Measurements from ENCODE around the gene RCAN1. TPM values are rescaled to one million over a fixed set of nuclear protein-coding genes. Genes with fewer than 3 reads are reported as not detected.

Gene RCAN1
- total RNA-seq, 2 experiments from 2014 or later, result 6.8 to 8.9 TPM

GRCh38 chr21:34523019-34523555 lies 91.8 kb downstream of the RCAN1 start:
- TF ChIP-seq EZH2phosphoT487 (IDR thresholded peaks at IDR 0.05; ENCODE audit: borderline replicate concordance, low read depth, low read length), result no peak
- no peak for TF ChIP-seq CTCF (conservative IDR thresholded peaks at IDR 0.05; ENCODE audit: low read length)

GRCh38 chr21:34522284-34522683 lies 92.6 kb downstream of the RCAN1 start:
- no peak overlapping the region for H2AFZ ChIP-seq (ENCODE audit: low read length)
- H3K27ac ChIP-seq (ENCODE audit: low read depth, low read length, poor library complexity, severe bottlenecking), result no peak overlapping the region
- TF ChIP-seq CTCF (conservative IDR thresholded peaks at IDR 0.05; ENCODE audit: low read length) (no peak), EZH2phosphoT487 (IDR thresholded peaks at IDR 0.05; ENCODE audit: borderline replicate concordance, low read depth, low read length) (no peak)
- H3K79me2 ChIP-seq (ENCODE audit: insufficient read depth, low read depth, low read length), result no peaks in the 10 kb centered on the region
- BruUV-seq (replicated peaks), result no TSS peak
- H3K9me3 ChIP-seq (ENCODE audit: low read length), result no peaks in the 10 kb centered on the region
- intact Hi-C loops (cut with micrococcal nuclease; ENCODE audit: unreplicated experiment), result no loop called here
- H3K4me1 ChIP-seq (ENCODE audit: insufficient read depth, low read length, poor library complexity, severe bottlenecking), result no peaks in the 10 kb centered on the region
- ChIA-PET CTCF (ENCODE audit: unreplicated experiment) (no interaction called here), POLR2A (interaction anchor here (0.6 to 0.9 kb wide), 4 partner anchors 19 to 1765 kb away, joined by 3 to 4 read pairs (median 3); no protein-coding TSS in a partner anchor)
- no peak overlapping the region for H3K4me2 ChIP-seq (ENCODE audit: low read length)
- H3K9me2 ChIP-seq (ENCODE audit: insufficient read depth, low read length), result no peaks in the 10 kb centered on the region
- H3K36me3 ChIP-seq (ENCODE audit: insufficient read depth, low read length), result no peaks in the 10 kb centered on the region
- DNase-seq (ENCODE audit: low spot score), result no peak
- 0 out of 2 replicates have a peak, but pooled peaks cover 1% of the 10 kb centered on the region for H4K20me1 ChIP-seq (ENCODE audit: insufficient read depth, low read length)
- no peak overlapping the region for H3K4me3 ChIP-seq (ENCODE audit: low read depth, low read length, poor library complexity, severe bottlenecking)

More at GRCh38 chr21:34523019-34523555, 91.8 kb downstream of the RCAN1 start:
- Histone ChIP-seq H4K20me1 (ENCODE audit: insufficient read depth, low read length) (no peaks in the 10 kb centered on the region), H3K27ac (ENCODE audit: low read depth, low read length, poor library complexity, severe bottlenecking) (no peak overlapping the region), H3K4me1 (ENCODE audit: insufficient read depth, low read length, poor library complexity, severe bottlenecking) (no peaks in the 10 kb centered on the region), H3K9me2 (ENCODE audit: insufficient read depth, low read length) (no peaks in the 10 kb centered on the region), H3K4me2 (ENCODE audit: low read length) (no peak overlapping the region), H3K79me2 (ENCODE audit: insufficient read depth, low read depth, low read length) (no peaks in the 10 kb centered on the region), H3K36me3 (ENCODE audit: insufficient read depth, low read length) (no peaks in the 10 kb centered on the region), H2AFZ (ENCODE audit: low read length) (no peak overlapping the region), H3K4me3 (ENCODE audit: low read depth, low read length, poor library complexity, severe bottlenecking) (no peak overlapping the region), H3K9me3 (ENCODE audit: low read length) (no peaks in the 10 kb centered on the region)
- no TSS peak for BruUV-seq (replicated peaks)
- POLR2A ChIA-PET, result no interaction called here
- CTCF ChIA-PET (ENCODE audit: unreplicated experiment), result no interaction called here
- no peak for DNase-seq (ENCODE audit: low spot score)
- intact Hi-C loops (cut with micrococcal nuclease; ENCODE audit: unreplicated experiment), result no loop called here

- ChIA-PET CTCF (ENCODE audit: unreplicated experiment) (no interaction called here), POLR2A (no interaction called here)
- H4K20me1 ChIP-seq (ENCODE audit: insufficient read depth, low read length), result 0 out of 2 replicates have a peak, but pooled peaks cover 3% of the 10 kb centered on the region
- H3K4me2 ChIP-seq (ENCODE audit: low read length), result no peak overlapping the region
- H3K9me3 ChIP-seq (ENCODE audit: low read length), result no peaks in the 10 kb centered on the region
- H2AFZ ChIP-seq (ENCODE audit: low read length), result no peak overlapping the region
- H3K79me2 ChIP-seq (ENCODE audit: insufficient read depth, low read depth, low read length), result no peaks in the 10 kb centered on the region
- intact Hi-C loops (cut with micrococcal nuclease; ENCODE audit: unreplicated experiment), result no loop called here
- no peak overlapping the region for H3K4me3 ChIP-seq (ENCODE audit: low read depth, low read length, poor library complexity, severe bottlenecking)
- no peaks in the 10 kb centered on the region for H3K4me1 ChIP-seq (ENCODE audit: insufficient read depth, low read length, poor library complexity, severe bottlenecking)
- BruUV-seq (replicated peaks), result no TSS peak
- TF ChIP-seq CTCF (conservative IDR thresholded peaks at IDR 0.05; ENCODE audit: low read length) (no peak), EZH2phosphoT487 (IDR thresholded peaks at IDR 0.05; ENCODE audit: borderline replicate concordance, low read depth, low read length) (no peak)
- DNase-seq (ENCODE audit: low spot score), result no peak
- H3K27ac ChIP-seq (ENCODE audit: low read depth, low read length, poor library complexity, severe bottlenecking), result no peak overlapping the region
- H3K9me2 ChIP-seq (ENCODE audit: insufficient read depth, low read length), result no peaks in the 10 kb centered on the region
- no peaks in the 10 kb centered on the region for H3K36me3 ChIP-seq (ENCODE audit: insufficient read depth, low read length)
Observed at GRCh38 chr21:34521561-34521960, 93.4 kb downstream of the RCAN1 start.

Measured in OCI-LY7 (cell line).